ENCODE data around the gene BCL7A.

BCL7A gene

GRCh38 chr12:121996945-121997612 lies 24.6 kb upstream of the BCL7A start:
- DNase-seq (ENCODE audit: low read depth, low spot score), result no peak

- no peak for DNase-seq (ENCODE audit: low read depth, low spot score)
Measured at GRCh38 chr12:122001466-122002209, 20.0 kb upstream of the BCL7A start.

GRCh38 chr12:122003651-122004611 lies 17.8 kb upstream of the BCL7A start:
- DNase-seq (ENCODE audit: low read depth, low spot score), result no peak

DNA sequence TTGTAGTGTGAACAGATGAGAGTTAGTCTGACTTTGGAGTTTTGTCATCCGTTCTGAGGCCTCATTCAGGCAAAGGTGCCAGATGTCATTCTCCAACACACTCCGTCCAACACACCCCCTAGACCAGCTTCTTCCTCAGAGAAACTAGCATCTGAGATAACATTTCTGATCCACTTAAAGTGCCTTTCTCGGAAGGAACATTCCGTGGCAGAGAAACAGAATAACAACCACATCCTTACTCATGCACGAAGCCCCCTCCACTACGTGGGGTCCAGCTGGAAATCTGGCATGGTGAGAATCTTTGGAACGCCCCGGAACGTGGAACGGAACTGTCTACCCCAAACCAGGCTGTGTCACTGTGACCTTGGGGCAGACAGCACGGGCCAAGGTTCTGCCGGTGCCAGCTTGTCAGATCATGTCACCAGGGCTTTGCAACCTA lies 17.0 kb upstream of the BCL7A start:
- DNase-seq (ENCODE audit: low read depth, low spot score), result no peak

DNA sequence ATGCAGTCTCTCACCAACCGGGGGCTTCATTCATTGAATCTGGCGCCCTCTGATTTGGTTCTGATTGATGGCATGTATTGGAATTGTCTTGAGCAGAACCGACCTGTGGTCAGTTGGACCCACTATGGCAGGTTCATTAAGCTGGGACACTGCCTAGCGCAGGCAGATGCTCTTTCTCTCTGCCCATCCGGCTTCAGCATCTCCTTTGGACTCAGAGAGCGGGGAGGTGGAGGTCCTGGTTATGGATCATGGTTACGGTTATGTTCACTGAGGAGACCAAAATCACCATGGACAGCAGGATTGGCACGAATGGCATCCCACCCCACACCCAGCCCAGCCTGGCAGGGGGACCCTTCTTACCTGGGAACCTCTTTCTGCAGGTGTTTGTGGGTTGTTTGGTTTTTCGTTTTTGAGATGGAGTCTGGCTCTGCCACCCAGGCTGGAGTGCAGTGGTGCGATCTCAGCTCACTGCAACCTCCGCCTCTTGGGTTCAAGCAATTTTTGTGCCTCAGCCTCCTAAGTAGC lies 16.4 kb upstream of the BCL7A start:
- no peak for DNase-seq (ENCODE audit: low read depth, low spot score)

GRCh38 chr12:122006186-122006926 lies 15.3 kb upstream of the BCL7A start:
- no peak for DNase-seq (ENCODE audit: low read depth, low spot score)

DNA sequence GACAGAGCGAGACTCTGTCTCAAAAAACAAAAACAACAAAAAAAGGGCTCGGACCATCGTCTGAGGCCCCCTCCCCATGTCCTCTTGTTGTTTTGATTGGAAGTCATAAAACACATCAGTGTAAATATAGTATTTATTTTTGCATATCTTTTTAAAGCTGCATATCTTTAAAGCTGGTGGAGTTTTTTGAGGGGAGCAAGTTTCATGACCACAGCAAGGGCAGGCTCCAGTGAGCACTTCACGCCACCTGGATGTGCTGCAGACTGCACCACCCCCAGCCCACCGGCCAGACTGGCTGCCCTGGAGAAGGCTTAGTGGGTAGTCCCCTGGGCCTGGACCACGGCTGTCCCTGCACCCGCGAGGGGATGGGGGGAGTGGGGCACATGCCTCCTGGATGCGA lies 11.9 kb upstream of the BCL7A start:
- no peak for DNase-seq (ENCODE audit: low read depth, low spot score)

DNA sequence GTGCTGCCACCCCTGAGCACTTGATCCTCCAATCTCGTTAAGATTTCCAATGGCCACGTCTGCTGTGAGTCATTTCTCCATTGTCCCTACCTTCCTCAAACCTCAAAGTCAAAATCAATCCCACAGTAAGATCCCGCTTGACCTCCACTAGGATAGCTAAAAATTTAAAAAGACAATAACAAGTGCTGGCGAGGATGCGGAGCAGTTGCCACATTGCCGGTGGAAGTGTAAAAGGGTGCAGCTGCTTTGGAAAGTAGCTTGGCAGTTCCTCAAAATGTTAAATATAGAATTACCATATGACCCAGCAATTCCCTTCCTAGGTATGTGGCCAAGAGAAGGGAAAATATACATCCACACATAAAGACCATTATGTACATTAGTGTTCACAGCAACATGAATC lies 9.5 kb upstream of the BCL7A start:
- DNase-seq (ENCODE audit: low read depth, low spot score), result no peak

- no peak for DNase-seq (ENCODE audit: low read depth, low spot score)
Measured at GRCh38 chr12:122013136-122013535, 8.5 kb upstream of the BCL7A start.

DNA sequence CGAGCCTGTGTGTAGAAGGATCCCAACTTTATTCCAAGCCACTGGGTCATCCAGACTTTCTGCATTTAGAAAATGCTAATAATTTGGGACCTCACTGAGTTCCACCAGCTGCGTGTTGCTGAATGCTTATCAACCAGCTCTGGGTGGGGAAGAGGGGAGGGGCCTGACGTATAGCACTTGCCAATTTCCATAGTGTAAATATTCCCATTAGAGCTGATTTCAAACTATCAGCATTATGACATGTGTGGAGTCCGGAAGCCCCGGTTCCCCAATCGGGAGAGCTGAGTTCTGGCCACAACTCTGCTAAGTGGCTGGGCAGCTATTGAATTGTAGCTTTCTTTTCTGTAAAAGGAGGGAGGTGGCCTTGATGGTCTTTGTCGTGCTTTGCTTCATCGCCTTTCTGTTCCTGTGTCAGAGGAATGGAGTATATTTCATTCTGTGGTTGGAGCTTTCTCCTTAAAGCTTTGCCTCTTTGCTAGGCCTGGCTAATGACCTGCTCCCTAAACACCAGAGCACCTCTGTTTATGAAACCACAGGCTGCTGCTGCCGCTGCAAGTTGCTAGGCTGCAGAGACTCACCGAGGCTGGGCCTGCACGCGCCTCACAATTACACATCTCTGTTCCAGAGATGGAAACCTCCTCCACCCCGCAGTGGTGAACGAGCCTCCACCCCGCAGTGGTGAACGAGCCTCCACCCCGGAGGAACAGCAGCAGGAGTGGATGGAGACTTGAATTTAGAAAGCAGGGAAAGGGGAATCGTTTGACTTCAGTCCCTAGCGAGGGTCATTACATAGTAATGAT lies 7.7 kb upstream of the BCL7A start:
- DNase-seq (ENCODE audit: low read depth, low spot score), result no peak

DNA sequence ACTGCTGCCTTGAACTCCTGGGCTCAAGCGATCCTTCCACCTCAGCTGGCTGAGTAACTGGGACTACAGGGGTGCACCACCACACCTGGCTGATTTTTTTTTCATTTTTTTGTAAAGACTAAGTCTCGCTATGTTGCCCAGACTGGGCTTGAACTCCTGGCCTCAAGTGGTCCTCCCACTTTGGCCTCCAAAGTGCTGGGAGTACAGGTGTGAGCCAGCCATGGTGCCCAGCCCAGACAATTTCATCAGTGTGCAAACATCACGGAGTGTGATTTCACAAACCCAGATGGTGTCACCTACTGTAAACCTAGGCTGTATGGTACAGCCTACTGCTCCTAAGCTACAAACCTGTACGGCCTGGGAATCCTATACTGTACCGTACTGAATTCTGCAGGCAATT lies 6.9 kb upstream of the BCL7A start:
- DNase-seq (ENCODE audit: low read depth, low spot score), result no peak

- DNase-seq (ENCODE audit: low read depth, low spot score), result no peak
Measured at GRCh38 chr12:122018457-122018856, 3.2 kb upstream of the BCL7A start.

DNA sequence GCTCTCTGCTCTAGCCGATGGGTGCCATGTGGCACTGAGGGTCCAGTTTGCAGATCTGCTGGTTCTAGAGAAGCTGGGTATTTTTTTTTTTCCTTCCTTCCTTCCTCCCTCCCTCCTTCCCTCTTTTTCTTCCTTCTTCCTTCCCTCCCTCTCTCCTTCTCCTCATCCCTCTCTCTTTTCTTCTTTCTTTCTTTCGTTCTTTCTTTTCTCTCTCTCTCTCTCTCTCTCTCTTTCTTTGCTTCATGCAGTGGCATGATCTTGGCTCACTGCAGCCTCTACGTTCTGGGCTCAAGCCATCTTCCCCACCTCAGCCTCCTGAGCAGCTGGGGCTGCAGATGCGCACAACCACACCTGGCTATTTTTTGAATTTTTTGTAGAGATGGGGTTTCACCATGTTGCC lies 2.7 kb upstream of the BCL7A start:
- DNase-seq (ENCODE audit: low read depth, low spot score), result no peak

GRCh38 chr12:122020795-122021192 lies 890 bp upstream of the BCL7A start:
- no peak for DNase-seq (ENCODE audit: low read depth, low spot score)

GRCh38 chr12:122021193-122021821 lies 377 bp upstream of the BCL7A start:
- no peak for DNase-seq (ENCODE audit: low read depth, low spot score)

- DNase-seq (ENCODE audit: low read depth, low spot score), result no peak
Measured at GRCh38 chr12:122022393-122023338, 982 bp downstream of the BCL7A start.

DNA sequence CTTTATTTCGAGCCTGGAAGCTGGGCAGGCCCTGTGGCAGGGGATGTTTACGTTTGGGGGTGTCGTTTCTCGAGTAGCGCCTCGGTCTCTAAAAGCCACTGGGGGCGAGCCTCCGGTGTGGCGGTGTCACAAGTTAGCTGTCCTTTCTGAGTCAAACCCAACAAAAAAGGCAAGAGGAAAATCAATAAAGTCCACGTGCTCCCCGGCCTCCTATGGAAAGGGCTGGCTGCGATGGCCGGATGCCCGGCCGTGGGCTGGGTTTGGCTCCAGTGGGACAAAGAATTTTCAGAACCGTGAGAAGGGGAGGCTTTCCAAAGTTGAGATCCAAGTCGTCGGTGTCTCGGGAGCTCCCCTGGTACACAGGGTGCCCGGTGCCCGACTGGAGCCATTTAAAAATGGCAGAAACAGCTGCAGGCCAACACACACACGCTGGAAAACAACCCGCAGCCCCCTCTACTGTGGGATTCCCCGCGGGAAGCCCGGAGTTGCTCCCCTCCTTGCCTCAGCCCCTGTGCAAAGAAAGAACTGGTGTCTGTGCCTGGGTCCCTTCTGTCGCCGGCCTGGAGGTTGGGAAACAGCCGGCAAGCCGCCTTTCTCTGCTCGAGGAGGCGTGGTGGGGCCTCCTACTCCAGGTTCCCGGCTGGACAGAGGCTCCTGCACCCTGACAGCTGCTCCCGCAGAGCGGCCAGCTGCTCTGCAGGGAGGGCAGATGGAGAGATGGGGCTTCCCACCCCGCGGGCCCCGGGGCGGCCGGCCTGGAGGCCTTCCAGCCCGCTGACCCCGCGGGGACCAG lies 1.9 kb downstream of the BCL7A start:
- DNase-seq (ENCODE audit: low read depth, low spot score), result no peak

Measured in smooth muscle cell of the brain vasculature (primary cell).